Head of caudate nucleus (tissue), 42 donors: Measurements from ENCODE around the gene SNRNP35.
"Not testable (repeated sequence)": the region's sequence is repeated elsewhere in the genome, so short reads cannot be mapped to it uniquely, and the experiment has no call there.

Source experiments
- DNase-seq, 42 donors: peaks; one replicate each; pipeline versions ENCODE4 v3.0.0 to v3.0.0-alpha.2; 2020 to 2021; ENCODE audit warnings: mixed read lengths in 7 of 42
- intact Hi-C: fragments of 100-400 bp; cut with DNase I; formaldehyde crosslinking; loops from one replicate; pipeline ENCODE4 v1.15.0; 2022

SNRNP35 gene

GRCh38 chr12:123445388-123446332 is 12.3 kb upstream of the SNRNP35 start:
- DNase-seq: no peak
- intact Hi-C loops: no loop called here

GRCh38 chr12:123446333-123446713 is 11.6 kb upstream of the SNRNP35 start:
- no peak for DNase-seq
- intact Hi-C loops: no loop called here

DNA sequence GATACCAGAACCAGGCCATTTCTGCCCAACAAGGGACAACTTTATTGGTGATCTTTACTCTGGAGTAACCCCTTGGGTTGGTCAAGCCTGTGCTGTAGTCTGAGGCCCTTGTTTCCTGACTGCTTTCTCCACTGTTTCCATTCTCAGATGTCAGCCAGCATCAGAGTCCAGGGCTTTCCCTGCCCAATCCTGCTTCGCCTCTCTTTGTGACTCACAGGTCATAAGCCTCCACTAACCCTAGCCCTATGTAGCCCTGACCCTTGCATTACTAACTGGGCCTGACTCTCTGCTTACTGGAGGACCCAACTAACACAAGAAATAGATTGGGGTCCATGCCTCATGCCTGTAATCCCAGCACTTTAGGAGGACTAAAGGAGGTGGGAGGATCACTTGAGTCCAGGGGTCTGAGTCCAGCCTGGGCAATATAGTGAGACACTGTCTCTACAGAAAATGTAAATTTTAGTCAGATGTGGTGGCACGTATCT is 8.6 kb upstream of the SNRNP35 start:
- intact Hi-C loops: no loop called here
- no peak for DNase-seq

DNA sequence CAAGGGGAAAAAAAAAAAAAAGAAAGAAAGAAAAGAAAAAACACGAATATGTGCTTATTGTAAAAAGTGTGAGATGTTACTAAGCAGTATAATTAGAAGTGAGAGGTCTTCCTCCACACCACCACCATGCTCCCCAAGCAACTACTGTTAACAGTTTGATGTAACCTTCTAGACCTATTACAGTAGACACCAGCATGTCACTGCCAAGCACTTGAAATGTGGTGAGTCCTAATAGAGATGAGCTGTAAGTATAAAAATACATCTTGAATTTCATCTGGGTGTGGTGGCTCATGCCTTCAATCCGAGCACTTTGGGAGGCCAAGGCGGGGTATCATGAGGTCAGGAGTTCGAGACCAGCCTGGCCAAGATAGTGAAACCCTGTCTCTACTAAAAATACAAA is 8.1 kb upstream of the SNRNP35 start:
- intact Hi-C loops: loop anchor here (10.0 kb wide), 1 partner anchor 55 kb away; no protein-coding TSS in a partner anchor
- no peak for DNase-seq

DNA sequence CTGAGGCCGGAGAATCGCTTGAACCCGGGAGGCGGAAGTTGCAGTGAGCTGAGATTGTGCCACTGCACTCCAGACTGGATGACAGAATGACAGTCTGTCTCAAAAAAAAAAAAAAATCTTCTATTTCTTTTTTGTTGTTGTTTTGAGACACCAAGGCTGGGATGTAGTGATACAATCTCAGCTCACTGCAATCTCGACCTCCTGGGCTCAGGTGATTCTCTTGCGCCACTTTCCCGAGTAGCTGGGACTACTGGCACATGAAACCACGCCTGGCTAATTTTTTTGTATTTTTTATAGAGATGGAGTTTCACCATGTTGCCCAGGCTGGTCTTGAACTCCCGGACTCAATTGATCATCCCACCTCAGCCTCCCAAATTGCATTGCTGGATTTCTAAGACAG is 7.3 kb upstream of the SNRNP35 start:
- DNase-seq: no peak
- intact Hi-C loops: loop anchor here (10.0 kb wide), 1 partner anchor 56 kb away; no protein-coding TSS in a partner anchor

GRCh38 chr12:123452276-123452550 is 5.7 kb upstream of the SNRNP35 start:
- intact Hi-C loops: loop anchor here (10.0 kb wide), 1 partner anchor 57 kb away; no protein-coding TSS in a partner anchor
- not testable (repeated sequence) for DNase-seq

DNA sequence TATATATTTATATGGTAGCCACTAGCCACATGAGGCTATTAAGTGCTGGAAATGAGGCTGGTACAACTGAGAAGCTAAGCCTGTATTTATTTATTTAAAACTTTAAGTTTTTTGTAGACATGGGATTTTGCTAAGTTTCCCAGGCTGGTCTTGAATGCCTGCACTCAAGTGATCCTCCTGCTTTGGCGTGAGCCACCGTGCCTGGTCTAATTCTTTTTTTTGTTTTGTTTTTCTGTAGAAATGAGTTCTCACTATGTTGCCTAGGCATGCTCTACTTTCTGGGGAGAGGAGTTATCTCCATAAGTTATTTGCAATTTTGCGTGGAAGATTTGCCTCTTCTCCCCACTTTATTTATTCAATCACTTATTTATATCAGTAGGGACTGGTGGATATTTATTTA is 4.8 kb upstream of the SNRNP35 start:
- intact Hi-C loops: loop anchor here (10.0 kb wide), 1 partner anchor 58 kb away; no protein-coding TSS in a partner anchor
- DNase-seq: no peak

- DNase-seq, intact Hi-C loops: not testable (repeated sequence)
Observed at GRCh38 chr12:123463174-123463573, 5.2 kb downstream of the SNRNP35 start.

- intact Hi-C loops: no loop called here
- no peak for DNase-seq
Observed at GRCh38 chr12:123465084-123465483, 7.1 kb downstream of the SNRNP35 start.

DNA sequence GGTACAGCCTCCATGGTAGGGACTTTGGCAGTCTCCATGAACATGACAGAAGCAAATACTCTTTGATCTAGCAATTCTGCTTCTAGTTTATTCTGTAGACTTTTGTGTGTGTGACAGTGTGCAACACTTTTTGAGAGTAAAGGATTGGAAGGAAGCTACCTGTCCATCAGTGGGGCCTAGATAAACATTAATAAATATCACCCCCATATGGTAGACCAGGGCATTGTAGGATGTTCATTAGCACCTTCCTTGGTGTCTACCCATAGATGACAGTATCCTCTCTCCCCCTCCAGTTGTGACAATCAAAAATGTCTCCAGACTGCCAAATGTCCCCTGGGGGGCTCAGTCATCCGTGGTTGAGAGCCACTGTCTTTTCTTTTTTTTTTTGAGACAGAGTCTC is 10.8 kb downstream of the SNRNP35 start:
- intact Hi-C loops: no loop called here
- DNase-seq: no peak

- DNase-seq: no peak
- intact Hi-C loops: no loop called here
Observed at GRCh38 chr12:123469978-123470377, 12.0 kb downstream of the SNRNP35 start.

DNA sequence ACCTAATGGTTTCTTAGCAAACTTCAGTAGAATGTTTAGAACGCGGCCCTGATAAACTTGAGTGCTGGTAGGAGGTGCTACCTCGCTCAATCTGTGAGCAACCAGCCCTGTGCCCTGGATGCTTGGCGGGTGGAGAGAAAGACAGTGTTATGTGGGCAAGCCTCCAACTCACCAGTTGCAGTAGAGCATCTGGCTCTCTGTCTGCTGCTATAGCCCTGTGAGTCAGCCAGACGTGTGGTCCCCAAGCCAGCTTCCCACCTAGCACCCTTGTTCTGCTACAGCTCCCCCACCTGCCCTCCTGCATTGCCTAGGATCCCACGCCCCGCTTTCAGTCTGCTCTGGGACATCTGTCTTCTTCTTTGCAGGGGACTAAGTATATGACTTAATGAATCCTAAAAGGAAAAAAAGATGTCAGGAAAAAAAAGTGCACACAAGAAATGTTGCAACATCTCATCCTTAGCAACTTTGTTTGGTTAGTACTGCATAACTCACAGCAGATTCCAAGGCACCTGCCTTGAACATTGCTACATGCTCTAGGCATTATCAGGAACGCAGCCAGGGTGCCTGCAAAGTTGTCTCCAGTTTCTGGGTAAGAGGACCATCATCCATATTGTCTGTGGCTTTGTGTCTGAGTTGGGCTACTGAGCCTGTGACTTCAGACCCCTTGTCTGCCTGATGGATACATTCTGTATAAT is 13.6 kb downstream of the SNRNP35 start:
- intact Hi-C loops: no loop called here
- peak in 6 of 42 donors; percentile 19 to 59 (median 32) for DNase-seq

DNA sequence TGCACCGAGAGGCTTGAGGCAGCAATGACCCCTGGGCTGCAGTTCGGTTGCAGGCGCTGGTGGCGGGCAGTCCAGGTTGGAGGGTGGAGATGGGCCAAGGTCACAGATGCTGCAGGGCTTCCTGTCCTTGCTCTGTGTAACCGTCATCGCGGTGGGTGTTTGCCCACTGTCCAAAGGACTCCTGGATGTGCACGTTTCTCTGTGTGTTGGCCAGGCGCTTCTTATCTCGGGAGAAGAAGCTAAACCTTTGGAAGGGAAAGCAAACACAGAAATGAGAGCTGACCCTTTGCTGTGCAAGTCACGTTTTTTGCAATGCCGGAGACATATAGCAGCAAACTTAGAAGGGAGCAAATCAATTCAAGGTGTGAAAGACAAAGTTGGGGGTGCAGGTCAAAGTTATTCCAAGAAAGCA is 14.5 kb downstream of the SNRNP35 start:
- no peak for DNase-seq
- intact Hi-C loops: no loop called here

DNA sequence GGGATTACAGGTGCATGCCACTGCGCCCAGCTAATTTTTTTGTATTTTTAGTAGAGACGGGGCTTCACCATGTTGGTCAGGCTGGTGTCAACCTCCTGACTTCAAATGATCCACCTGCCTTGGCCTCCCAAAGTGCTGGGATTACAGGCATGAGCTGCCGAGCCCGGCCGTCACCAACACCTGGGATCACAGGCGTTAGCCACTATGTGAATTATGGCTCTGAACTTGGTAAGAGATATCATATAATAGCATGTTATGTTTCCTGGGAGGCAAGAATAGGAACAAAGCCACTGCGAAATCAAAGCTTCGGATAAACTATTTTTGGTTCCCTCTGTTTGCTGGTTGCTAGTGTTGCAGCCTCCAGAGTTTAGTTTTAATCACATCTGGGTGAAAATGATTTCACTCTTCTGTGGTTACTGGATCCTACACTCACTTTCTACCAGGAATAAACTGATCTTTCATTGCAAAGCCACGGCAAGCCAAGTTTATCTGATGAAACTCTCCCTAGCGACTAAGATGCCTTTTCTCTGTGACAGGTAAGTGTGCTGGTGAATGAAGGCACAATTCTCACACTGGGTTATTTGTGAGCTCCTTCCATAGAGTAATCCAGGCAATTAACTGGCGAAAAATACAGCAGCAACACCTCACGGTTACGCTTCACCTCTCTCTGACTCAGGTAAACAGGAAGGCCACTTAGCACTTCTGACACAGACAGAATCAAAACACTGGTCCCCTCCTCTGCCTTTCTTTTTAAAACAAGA is 16.7 kb downstream of the SNRNP35 start:
- no peak for DNase-seq

DNA sequence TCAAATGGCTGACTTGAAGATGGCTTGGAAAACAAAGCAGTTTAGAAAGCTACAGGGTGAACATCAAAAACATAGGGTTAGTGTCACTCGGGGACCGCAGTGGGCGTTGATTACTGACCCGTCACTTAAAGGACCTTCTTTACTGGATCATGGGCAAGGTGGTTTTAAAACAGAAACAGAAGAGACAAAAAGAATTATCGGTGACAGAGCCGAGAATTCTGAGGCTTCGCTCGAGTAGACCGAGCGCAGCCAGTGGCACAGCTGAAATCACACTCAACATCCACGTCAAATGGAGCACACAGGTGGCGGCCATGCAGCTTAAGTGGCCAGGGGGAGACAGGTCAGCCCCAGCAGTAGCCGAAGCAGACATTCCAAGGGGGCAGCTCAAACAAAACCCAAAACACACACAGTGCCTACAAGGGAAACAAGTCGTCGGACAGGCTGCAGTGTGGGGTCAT is 17.3 kb downstream of the SNRNP35 start:
- intact Hi-C loops: no loop called here
- DNase-seq: no peak

More for the DNA sequence above, 16.7 kb downstream of the SNRNP35 start:
- intact Hi-C loops: no loop called here

GRCh38 chr12:123478069-123478468 is 20.1 kb downstream of the SNRNP35 start:
- no peak for DNase-seq
- intact Hi-C loops: no loop called here

- intact Hi-C loops: no loop called here
- peak; percentile 49 to 95 (median 84) for DNase-seq
Observed at GRCh38 chr12:123478762-123479161, 20.8 kb downstream of the SNRNP35 start.

- DNase-seq: peak; percentile 83 to 98 (median 94)
- intact Hi-C loops: no loop called here
Observed at GRCh38 chr12:123479442-123480180, 21.7 kb downstream of the SNRNP35 start.

DNA sequence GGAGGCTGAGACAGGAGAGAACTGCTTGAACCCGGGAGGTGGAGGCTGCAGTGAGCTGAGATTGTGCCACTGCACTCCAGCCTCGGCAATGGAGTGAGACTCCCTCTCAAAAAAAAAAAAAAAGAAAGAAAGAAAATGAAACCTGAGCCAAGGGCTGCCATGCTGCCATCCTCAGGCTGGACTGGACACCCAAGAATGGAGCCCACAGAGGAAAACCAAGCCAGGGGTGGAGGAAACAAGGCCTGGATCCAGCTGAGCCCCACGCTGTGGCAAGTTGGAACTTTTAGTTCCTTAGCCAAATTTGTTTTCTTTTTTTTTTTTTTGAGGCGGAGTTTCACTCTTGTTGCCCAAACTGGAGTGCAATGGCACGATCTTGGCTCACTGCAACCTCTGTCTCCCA is 23.3 kb downstream of the SNRNP35 start:
- DNase-seq, intact Hi-C loops: not testable (repeated sequence)
